B cell (primary cell): ENCODE data around the gene TMC6. TPM values are rescaled to one million over a fixed set of nuclear protein-coding genes. Genes with fewer than 3 reads are reported as not detected.

Source experiments
- ATAC-seq: fragments of 200-7000 bp; cut with Tn5 transposase; one replicate; pipeline ENCODE4 v1.10.0; 2021; ENCODE audit warnings: low read depth, mild to moderate bottlenecking, moderate number of reproducible peaks, moderate library complexity
- CTCF ChIA-PET: fragments of 350-600 bp; sonication (Branson Sonifier 250); formaldehyde crosslinking; loops from one replicate; lab custom pipeline; 2021; ENCODE audit warnings: antibody characterized with exemption, inconsistent platforms; lab: Charles Lee
- POLR2A ChIA-PET: fragments of 350-600 bp; sonication (Branson Sonifier 250); formaldehyde crosslinking; loops from one replicate; lab custom pipeline; 2021; ENCODE audit warnings: antibody characterized with exemption; lab: Charles Lee
- DNase-seq: peaks from one replicate; pipeline ENCODE4 v3.0.0; 2013
- H2AFZ ChIP-seq: 2 replicates; pipeline ENCODE4 v1.6.1; 2012; ENCODE audit warnings: mild to moderate bottlenecking, low read depth, low read length; ENCODE audit not compliant: insufficient read depth, poor library complexity, severe bottlenecking
- H3K27ac ChIP-seq, 2 donors: 1 replicate in 1 of 2; 2 replicates in 1 of 2; pipeline ENCODE4 v1.5.1; 2012 to 2013; ENCODE audit warnings: low read length in 2 of 2, mild to moderate bottlenecking in 2 of 2, moderate library complexity in 1 of 2
- H3K27me3 ChIP-seq, 4 experiments: fragments of 200-600 bp in 1 of 4; sonication (generic) in 1 of 4; replicated peaks in 1 of 4; 1 replicate in 2 of 4; 2 replicates in 2 of 4; pipeline versions ENCODE4 v1.6.1 to v1.7.0; 2013 to 2016; ENCODE audit warnings: low read length in 3 of 4, mild to moderate bottlenecking in 2 of 4, mixed read lengths in 1 of 4, moderate library complexity in 1 of 4; ENCODE audit not compliant: insufficient read depth in 4 of 4, control insufficient read depth in 3 of 4; ENCODE audit errors: control extremely low read depth in 1 of 4
- H3K36me3 ChIP-seq, 2 experiments: replicated peaks in 1 of 2; 1 replicate in 1 of 2; 2 replicates in 1 of 2; pipeline versions ENCODE4 v1.6.1 to v1.7.1; 2013; ENCODE audit warnings: low read length in 1 of 2; ENCODE audit not compliant: insufficient read depth in 2 of 2, control insufficient read depth in 1 of 2; ENCODE audit errors: control extremely low read depth in 1 of 2, extremely low read depth in 1 of 2
- H3K4me1 ChIP-seq, 2 donors: fragments of 200-600 bp in 1 of 2; sonication (generic) in 1 of 2; 1 replicate in 1 of 2; 2 replicates in 1 of 2; pipeline versions ENCODE4 v1.5.1 to v1.6.1; 2013 to 2017; ENCODE audit warnings: low read length in 2 of 2; ENCODE audit not compliant: control insufficient read depth in 2 of 2, insufficient read depth in 2 of 2
- H3K4me2 ChIP-seq: replicated peaks from 2 replicates; pipeline ENCODE3; 2012; ENCODE audit warnings: mild to moderate bottlenecking, low read depth, low read length; ENCODE audit not compliant: poor library complexity, severe bottlenecking
- H3K4me3 ChIP-seq, 5 experiments: fragments of 200-600 bp in 1 of 5; sonication (generic) in 1 of 5; 1 replicate in 3 of 5; 2 replicates in 2 of 5; pipeline versions ENCODE4 v1.5.1 to v1.7.0; 2011 to 2016; ENCODE audit warnings: low read length in 4 of 5, mild to moderate bottlenecking in 4 of 5, low read depth in 2 of 5, control low read depth in 1 of 5, moderate library complexity in 1 of 5; ENCODE audit not compliant: insufficient read depth in 1 of 5; ENCODE audit errors: control extremely low read depth in 1 of 5, extremely low read depth in 1 of 5
- H3K79me2 ChIP-seq: fragments of 200-600 bp; sonication (generic); one replicate; pipeline ENCODE4 v1.6.0; 2016; ENCODE audit warnings: low read length; ENCODE audit not compliant: control insufficient read depth, insufficient read depth
- H3K9ac ChIP-seq: fragments of 200-600 bp; sonication (generic); 2 replicates; pipeline ENCODE4 v1.6.1; 2017; ENCODE audit warnings: mild to moderate bottlenecking, low read length, moderate library complexity
- H3K9me3 ChIP-seq, 3 donors: one replicate each; pipeline versions ENCODE4 v1.6.1 to v1.7.1; 2013; ENCODE audit warnings: low read length in 2 of 3; ENCODE audit not compliant: control insufficient read depth in 2 of 3, insufficient read depth in 1 of 3; ENCODE audit errors: control extremely low read depth in 1 of 3
- H4K20me1 ChIP-seq: 2 replicates; pipeline ENCODE4 v1.6.0; 2012; ENCODE audit warnings: mild to moderate bottlenecking, low read length; ENCODE audit not compliant: insufficient read depth, control insufficient read depth, poor library complexity, severe bottlenecking
- H3K27ac Mint-ChIP-seq: one replicate; pipeline ENCODE4 v1.8.0; 2021; ENCODE audit warnings: mixed read lengths
- H3K27me3 Mint-ChIP-seq: one replicate; pipeline ENCODE4 v1.8.0; 2021; ENCODE audit warnings: mixed read lengths
- H3K4me1 Mint-ChIP-seq: one replicate; pipeline ENCODE4 v1.8.0; 2021; ENCODE audit warnings: mixed read lengths
- H3K4me3 Mint-ChIP-seq: one replicate; pipeline ENCODE4 v1.8.0; 2021; ENCODE audit warnings: mixed read lengths
- H3K9me3 Mint-ChIP-seq: one replicate; pipeline ENCODE4 v1.8.0; 2022; ENCODE audit warnings: mixed read lengths; ENCODE audit not compliant: insufficient read depth
- EZH2 ChIP-seq: IDR thresholded peaks from 2 replicates; pipeline ENCODE4 v1.6.1; 2012; ENCODE audit warnings: borderline replicate concordance, low read depth, mild to moderate bottlenecking, moderate library complexity, low read length; ENCODE audit not compliant: insufficient read depth, poor library complexity, severe bottlenecking
- WGBS: methylation state at CpG from one replicate; pipeline ENCODE4 v1.1.5; 2013; ENCODE audit warnings: missing lambda C conversion rate; ENCODE audit not compliant: insufficient coverage; 5-methylcytosine and 5-hydroxymethylcytosine counted together
- intact Hi-C: fragments of 100-400 bp; cut with micrococcal nuclease; formaldehyde crosslinking; loops from one replicate; pipeline ENCODE4 v1.10.0; 2022
- polyA plus RNA-seq: library from polyadenylated mRNA; depleted of rRNA; stranded (reverse); fragments of >200 nt; gene quantifications from 2 replicates; pipeline ENCODE4 v1.2.3, GENCODE V29; 2012
- total RNA-seq, 2 donors: library from RNA; stranded (reverse); fragments of 120-200 nt in 1 of 2; gene quantifications; 1 replicate in 1 of 2; 2 replicates in 1 of 2; pipeline versions ENCODE4 v1.2.3 to v1.2.4, GENCODE V29; 2013 to 2022
- TF ChIP-seq, protein P1 (sequence below): fragments of 200-600 bp; IDR thresholded peaks from one replicate; pipeline ENCODE4 v1.8.0; 2022; ENCODE audit warnings: antibody characterized with exemption, mild to moderate bottlenecking

Gene TMC6
- total and polyA plus RNA-seq, 2 donors (not counting 1 experiment from before 2014, with no cell fraction given) = 374 to 891 TPM

- Histone ChIP-seq H2AFZ (no peak overlapping the region), H3K27me3 (no peaks in the 10 kb centered on the region), H3K9me3 (peaks cover 0 to 10% (median 0%) of the 10 kb centered on the region in 3 donors), H3K4me1 (peaks cover 82 to 95% of the 10 kb centered on the region in 2 donors), H3K4me3 (no peak overlapping the region), H3K9ac (no peak overlapping the region), H4K20me1 (peaks cover 23% of the 10 kb centered on the region), H3K79me2 (peaks cover 18% of the 10 kb centered on the region), H3K27ac (peak overlapping the region; percentile 44 to 57), H3K4me2 (peak overlapping the region; percentile 27), H3K36me3 (peaks cover 0 to 41% of the 10 kb centered on the region in 2 experiments)
- DNase-seq (no peak), ATAC-seq (no peak)
- intact Hi-C loops = loop anchor here (2.0 kb wide), 1 partner anchor 15 kb away; no protein-coding TSS in a partner anchor
- TF ChIP-seq, protein P1, sequence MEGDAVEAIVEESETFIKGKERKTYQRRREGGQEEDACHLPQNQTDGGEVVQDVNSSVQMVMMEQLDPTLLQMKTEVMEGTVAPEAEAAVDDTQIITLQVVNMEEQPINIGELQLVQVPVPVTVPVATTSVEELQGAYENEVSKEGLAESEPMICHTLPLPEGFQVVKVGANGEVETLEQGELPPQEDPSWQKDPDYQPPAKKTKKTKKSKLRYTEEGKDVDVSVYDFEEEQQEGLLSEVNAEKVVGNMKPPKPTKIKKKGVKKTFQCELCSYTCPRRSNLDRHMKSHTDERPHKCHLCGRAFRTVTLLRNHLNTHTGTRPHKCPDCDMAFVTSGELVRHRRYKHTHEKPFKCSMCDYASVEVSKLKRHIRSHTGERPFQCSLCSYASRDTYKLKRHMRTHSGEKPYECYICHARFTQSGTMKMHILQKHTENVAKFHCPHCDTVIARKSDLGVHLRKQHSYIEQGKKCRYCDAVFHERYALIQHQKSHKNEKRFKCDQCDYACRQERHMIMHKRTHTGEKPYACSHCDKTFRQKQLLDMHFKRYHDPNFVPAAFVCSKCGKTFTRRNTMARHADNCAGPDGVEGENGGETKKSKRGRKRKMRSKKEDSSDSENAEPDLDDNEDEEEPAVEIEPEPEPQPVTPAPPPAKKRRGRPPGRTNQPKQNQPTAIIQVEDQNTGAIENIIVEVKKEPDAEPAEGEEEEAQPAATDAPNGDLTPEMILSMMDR = no peak
- TF ChIP-seq EZH2 = no peak
- Mint-ChIP-seq H3K4me3 (peak overlapping the region; percentile 39), H3K4me1 (peaks cover 83% of the 10 kb centered on the region), H3K27ac (peak overlapping the region; percentile 82), H3K9me3 (no peaks in the 10 kb centered on the region), H3K27me3 (no peaks in the 10 kb centered on the region)
- CTCF ChIA-PET = interaction anchor here (0.8 to 14.1 kb wide), 4 partner anchors 9 to 110 kb away, joined by 3 to 357 read pairs (median 6); partner anchors contain the start of genes SYNGR2 and TK1
- WGBS = 89% methylated on average over 20 of the region's 20 CpGs
- POLR2A ChIA-PET = interaction anchor here (0.7 to 22.6 kb wide), 7 partner anchors 8 to 34 kb away, joined by 4 to 432 read pairs (median 7); partner anchors contain the start of genes SYNGR2, TMC6 and TMC8
These were observed 13.0 kb upstream of the TMC6 start for GRCh38 chr17:78141437-78142118.
